Gastrocnemius medialis (tissue), 4 donors: ENCODE measurements around the gene SLAMF8. TPM values are rescaled to one million over a fixed set of nuclear protein-coding genes. Genes with fewer than 3 reads are reported as not detected.

ENCODE experiments used
- ATAC-seq, 2 donors: fragments of 150-250 bp; one replicate each; pipeline ENCODE4 v1.9.1; 2016
- DNase-seq, 2 donors: peaks; one replicate each; pipeline ENCODE4 v3.0.0-alpha.2; 2019
- H3K27ac ChIP-seq, 4 donors: fragments of 200-600 bp; sonication (generic); 1 replicate in 1 of 4; 2 replicates in 3 of 4; pipeline ENCODE4 v1.5.1; 2016 to 2018; ENCODE audit warnings: mild to moderate bottlenecking in 2 of 4, moderate library complexity in 1 of 4
- H3K27me3 ChIP-seq, 3 donors: fragments of 200-600 bp; sonication (generic) in 2 of 3; 1 replicate in 1 of 3; 2 replicates in 2 of 3; pipeline versions ENCODE4 v1.5.1 to v1.6.0; 2016 to 2019; ENCODE audit warnings: mild to moderate bottlenecking in 1 of 3, moderate library complexity in 1 of 3
- H3K36me3 ChIP-seq, 2 donors: fragments of 200-600 bp; sonication (generic) in 1 of 2; one replicate each; pipeline ENCODE4 v1.5.1; 2017 to 2018
- H3K4me1 ChIP-seq, 2 donors: fragments of 200-600 bp; sonication (generic) in 1 of 2; one replicate each; pipeline ENCODE4 v1.5.1; 2016 to 2017; ENCODE audit warnings: mild to moderate bottlenecking in 2 of 2
- H3K4me3 ChIP-seq, 4 donors: fragments of 200-600 bp; sonication (generic) in 3 of 4; 1 replicate in 1 of 4; 2 replicates in 3 of 4; pipeline ENCODE4 v1.5.1; 2016 to 2019; ENCODE audit warnings: mild to moderate bottlenecking in 2 of 4
- H3K9me3 ChIP-seq, 3 donors: fragments of 200-600 bp; sonication (generic) in 2 of 3; 1 replicate in 1 of 3; 2 replicates in 2 of 3; pipeline ENCODE4 v1.5.1; 2016 to 2019
- CTCF ChIP-seq, 5 experiments: fragments of 450-650 bp in 3 of 5; fragments of 200-600 bp in 2 of 5; sonication (generic) in 2 of 5; IDR thresholded peaks in 4 of 5; conservative IDR thresholded peaks in 1 of 5; 1 replicate in 4 of 5; 2 replicates in 1 of 5; pipeline ENCODE4 v1.5.1; 2016 to 2019; ENCODE audit warnings: antibody characterized with exemption in 5 of 5, mild to moderate bottlenecking in 3 of 5, moderate library complexity in 3 of 5
- POLR2A ChIP-seq, 2 donors: fragments of 450-650 bp; IDR thresholded peaks; one replicate each; pipeline ENCODE4 v1.6.1; 2017; ENCODE audit warnings: antibody characterized with exemption in 2 of 2, mild to moderate bottlenecking in 2 of 2, moderate library complexity in 2 of 2
- in situ Hi-C, 4 donors: fragments of 200-750 bp; cut with MboI; loops; one replicate each; pipeline versions ENCODE4 v1.15.0 to v1.8.0; 2017; ENCODE audit warnings: low sequenced_read_pairs in 4 of 4
- intact Hi-C: fragments of 100-400 bp; cut with DNase I; formaldehyde crosslinking; loops from one replicate; pipeline ENCODE4 v1.15.1; 2023; ENCODE audit warnings: low total_unique reads
- total RNA-seq, 4 donors: library from RNA; depleted of rRNA; stranded (reverse); fragments of >200 nt; gene quantifications; one replicate each; pipeline versions ENCODE4 v1.1.0 to v1.2.3, GENCODE V29; 2016

The SLAMF8 gene
- total RNA-seq, 4 donors from 2014 or later: 0.75 to 2.3 (median 2.0) TPM; not detected in 1

GRCh38 chr1:159854693-159855192 is 28.1 kb downstream of the SLAMF8 start:
- H3K4me3 ChIP-seq: peak overlapping the region; percentile 69 to 99 (median 82)
- H3K36me3 ChIP-seq: no peaks in the 10 kb centered on the region
- H3K27me3 ChIP-seq: no peaks in the 10 kb centered on the region
- peak overlapping the region; percentile 82 to 95 (median 89) for H3K27ac ChIP-seq
- TF ChIP-seq CTCF (IDR thresholded peaks at IDR 0.05 in 4 of 5, conservative IDR thresholded peaks at IDR 0.05 in 1 of 5) (peak in 3 of 5 experiments; percentile 9 to 30 (median 17)), POLR2A (IDR thresholded peaks at IDR 0.05) (peak; percentile 55 to 71)
- in situ Hi-C loops: loop anchor here in 1 of 4 donors (10.0 kb wide), 1 partner anchor 50 kb away; the partner anchor contains the start of gene FCRL6
- ATAC-seq: peak; percentile 85 to 86
- no peaks in the 10 kb centered on the region for H3K9me3 ChIP-seq
- peaks cover 8 to 14% of the 10 kb centered on the region in 2 donors for H3K4me1 ChIP-seq
- intact Hi-C loops: loop anchor here (2.0 to 10.0 kb wide), 3 partner anchors 26 to 74 kb away; partner anchors contain the start of genes DUSP23 and TAGLN2
- peak; percentile 64 to 75 for DNase-seq

- no peak for TF ChIP-seq CTCF (IDR thresholded peaks at IDR 0.05 in 4 of 5, conservative IDR thresholded peaks at IDR 0.05 in 1 of 5)
- no peak for TF ChIP-seq POLR2A (IDR thresholded peaks at IDR 0.05)
- ATAC-seq (no peak), DNase-seq (no peak)
- in situ Hi-C loops: loop anchor here in 1 of 4 donors (10.0 kb wide), 1 partner anchor 51 kb away; the partner anchor contains the start of gene FCRL6
- Histone ChIP-seq H3K4me3 (peak overlapping the region in 1 of 4 donors; percentile 76), H3K9me3 (no peaks in the 10 kb centered on the region), H3K36me3 (no peaks in the 10 kb centered on the region), H3K27me3 (no peaks in the 10 kb centered on the region), H3K4me1 (peaks cover 8 to 14% of the 10 kb centered on the region in 2 donors), H3K27ac (no peak overlapping the region)
- intact Hi-C loops: loop anchor here (2.0 to 10.0 kb wide), 3 partner anchors 27 to 75 kb away; partner anchors contain the start of genes DUSP23 and TAGLN2
Observed at GRCh38 chr1:159855709-159856108, 29.0 kb downstream of the SLAMF8 start.

GRCh38 chr1:159856576-159856975 is 29.9 kb downstream of the SLAMF8 start:
- in situ Hi-C loops: loop anchor here in 1 of 4 donors (10.0 kb wide), 1 partner anchor 52 kb away; the partner anchor contains the start of gene FCRL6
- no peak overlapping the region for H3K27ac ChIP-seq
- H3K36me3 ChIP-seq: no peaks in the 10 kb centered on the region
- intact Hi-C loops: loop anchor here (10.0 kb wide), 1 partner anchor 68 kb away; the partner anchor contains the start of gene TAGLN2
- H3K4me1 ChIP-seq: peaks cover 8 to 14% of the 10 kb centered on the region in 2 donors
- no peaks in the 10 kb centered on the region for H3K9me3 ChIP-seq
- H3K4me3 ChIP-seq: no peak overlapping the region
- DNase-seq (no peak), ATAC-seq (no peak)
- TF ChIP-seq CTCF (IDR thresholded peaks at IDR 0.05 in 4 of 5, conservative IDR thresholded peaks at IDR 0.05 in 1 of 5) (no peak), POLR2A (IDR thresholded peaks at IDR 0.05) (no peak)
- H3K27me3 ChIP-seq: no peaks in the 10 kb centered on the region

DNA sequence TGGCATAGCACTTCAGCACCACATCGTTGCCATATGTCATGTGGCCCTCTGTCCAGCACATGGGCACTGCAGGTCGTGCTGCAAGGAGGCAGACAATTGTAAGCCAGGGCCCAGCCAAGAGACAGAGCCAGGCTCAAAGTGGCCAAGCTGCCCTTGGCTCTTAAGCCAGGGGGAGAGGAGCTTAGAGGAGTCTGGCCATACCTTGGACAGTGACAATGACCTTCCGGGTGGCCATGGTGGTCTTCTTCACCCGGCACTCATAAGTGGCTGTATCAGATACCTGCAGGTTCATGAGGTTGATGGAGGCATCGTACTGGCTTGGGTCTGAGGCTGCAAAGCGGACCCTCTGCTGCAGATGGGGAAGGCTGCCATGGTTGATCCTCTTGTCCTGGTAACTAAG is 31.2 kb downstream of the SLAMF8 start:
- DNase-seq (no peak), ATAC-seq (no peak)
- H3K4me1 ChIP-seq: peaks cover 8 to 13% of the 10 kb centered on the region in 2 donors
- in situ Hi-C loops: loop anchor here in 1 of 4 donors (10.0 kb wide), 1 partner anchor 53 kb away; the partner anchor contains the start of gene FCRL6
- H3K4me3 ChIP-seq: no peak overlapping the region
- H3K27ac ChIP-seq: no peak overlapping the region
- H3K36me3 ChIP-seq: no peaks in the 10 kb centered on the region
- no peak for TF ChIP-seq CTCF (IDR thresholded peaks at IDR 0.05 in 4 of 5, conservative IDR thresholded peaks at IDR 0.05 in 1 of 5)
- TF ChIP-seq POLR2A (IDR thresholded peaks at IDR 0.05): no peak
- H3K27me3 ChIP-seq: no peaks in the 10 kb centered on the region
- intact Hi-C loops: loop anchor here (10.0 kb wide), 1 partner anchor 67 kb away; the partner anchor contains the start of gene TAGLN2
- H3K9me3 ChIP-seq: no peaks in the 10 kb centered on the region
